Stimulated activated naive CD4-positive, alpha-beta T cell treated with Interleukin-2 at 50 U/mL for 16 hours (primary cell): ENCODE data around the gene BTN3A1.

ENCODE experiments used
- DNase-seq: peaks from one replicate; lab custom pipeline; 2025; lab: John Stamatoyannopoulos, UW

BTN3A1 gene

GRCh38 chr6:26379740-26380139 is 22.3 kb upstream of the BTN3A1 start:
- DNase-seq: no peak

GRCh38 chr6:26380256-26380655 is 21.8 kb upstream of the BTN3A1 start:
- DNase-seq: no peak

GRCh38 chr6:26382121-26382520 is 20.0 kb upstream of the BTN3A1 start:
- DNase-seq: no peak

- DNase-seq: no peak
Measured at GRCh38 chr6:26383624-26384417, 18.3 kb upstream of the BTN3A1 start.

- DNase-seq: no peak
Measured at GRCh38 chr6:26385734-26386125, 16.3 kb upstream of the BTN3A1 start.

GRCh38 chr6:26387565-26387964 is 14.5 kb upstream of the BTN3A1 start:
- DNase-seq: no peak

GRCh38 chr6:26388014-26388413 is 14.1 kb upstream of the BTN3A1 start:
- no peak for DNase-seq

- no peak for DNase-seq
Measured at GRCh38 chr6:26388441-26388840, 13.6 kb upstream of the BTN3A1 start.

GRCh38 chr6:26389349-26389894 is 12.7 kb upstream of the BTN3A1 start:
- DNase-seq: no peak

GRCh38 chr6:26390531-26390930 is 11.5 kb upstream of the BTN3A1 start:
- no peak for DNase-seq

- DNase-seq: no peak
Measured at GRCh38 chr6:26392932-26393636, 9.0 kb upstream of the BTN3A1 start.

- DNase-seq: no peak
Measured at GRCh38 chr6:26394289-26394688, 7.8 kb upstream of the BTN3A1 start.

- DNase-seq: no peak
Measured at GRCh38 chr6:26398555-26398954, 3.5 kb upstream of the BTN3A1 start.

GRCh38 chr6:26400626-26401025 is 1.4 kb upstream of the BTN3A1 start:
- no peak for DNase-seq

GRCh38 chr6:26401389-26401986 is 587 bp upstream of the BTN3A1 start:
- no peak for DNase-seq

GRCh38 chr6:26403893-26404292 is 1.8 kb downstream of the BTN3A1 start:
- DNase-seq: no peak

GRCh38 chr6:26404546-26404945 is 2.5 kb downstream of the BTN3A1 start:
- DNase-seq: no peak

- DNase-seq: no peak
Measured at GRCh38 chr6:26408828-26409730, 7.0 kb downstream of the BTN3A1 start.

- DNase-seq: no peak
Measured at GRCh38 chr6:26411751-26412150, 9.7 kb downstream of the BTN3A1 start.

- no peak for DNase-seq
Measured at GRCh38 chr6:26412228-26412627, 10.2 kb downstream of the BTN3A1 start.

GRCh38 chr6:26412954-26413353 is 10.9 kb downstream of the BTN3A1 start:
- DNase-seq: no peak

- DNase-seq: no peak
Measured at GRCh38 chr6:26414281-26414680, 12.2 kb downstream of the BTN3A1 start.
